Astrocyte of the spinal cord (primary cell): ENCODE data around the gene PTBP3.
"Not testable (repeated sequence)": the region's sequence is repeated elsewhere in the genome, so short reads cannot be mapped to it uniquely, and the experiment has no call there.

Experiments used
- DNase-seq: peaks from one replicate; pipeline ENCODE4 v3.0.0; 2011; ENCODE audit warnings: low read depth, low spot score
- H3K4me3 ChIP-seq: 2 replicates; pipeline ENCODE4 v1.5.1; 2011; ENCODE audit warnings: low read depth, mild to moderate bottlenecking, low read length, moderate library complexity
- CTCF ChIP-seq: IDR thresholded peaks from 2 replicates; pipeline ENCODE4 v1.5.1; 2012; ENCODE audit warnings: low read depth, mild to moderate bottlenecking, low read length, inconsistent platforms
- in situ Hi-C: cut with HindIII; loops from 2 replicates; pipeline ENCODE4 v1.10.0; 2017; ENCODE audit warnings: low sequenced_read_pairs

The PTBP3 gene

DNA sequence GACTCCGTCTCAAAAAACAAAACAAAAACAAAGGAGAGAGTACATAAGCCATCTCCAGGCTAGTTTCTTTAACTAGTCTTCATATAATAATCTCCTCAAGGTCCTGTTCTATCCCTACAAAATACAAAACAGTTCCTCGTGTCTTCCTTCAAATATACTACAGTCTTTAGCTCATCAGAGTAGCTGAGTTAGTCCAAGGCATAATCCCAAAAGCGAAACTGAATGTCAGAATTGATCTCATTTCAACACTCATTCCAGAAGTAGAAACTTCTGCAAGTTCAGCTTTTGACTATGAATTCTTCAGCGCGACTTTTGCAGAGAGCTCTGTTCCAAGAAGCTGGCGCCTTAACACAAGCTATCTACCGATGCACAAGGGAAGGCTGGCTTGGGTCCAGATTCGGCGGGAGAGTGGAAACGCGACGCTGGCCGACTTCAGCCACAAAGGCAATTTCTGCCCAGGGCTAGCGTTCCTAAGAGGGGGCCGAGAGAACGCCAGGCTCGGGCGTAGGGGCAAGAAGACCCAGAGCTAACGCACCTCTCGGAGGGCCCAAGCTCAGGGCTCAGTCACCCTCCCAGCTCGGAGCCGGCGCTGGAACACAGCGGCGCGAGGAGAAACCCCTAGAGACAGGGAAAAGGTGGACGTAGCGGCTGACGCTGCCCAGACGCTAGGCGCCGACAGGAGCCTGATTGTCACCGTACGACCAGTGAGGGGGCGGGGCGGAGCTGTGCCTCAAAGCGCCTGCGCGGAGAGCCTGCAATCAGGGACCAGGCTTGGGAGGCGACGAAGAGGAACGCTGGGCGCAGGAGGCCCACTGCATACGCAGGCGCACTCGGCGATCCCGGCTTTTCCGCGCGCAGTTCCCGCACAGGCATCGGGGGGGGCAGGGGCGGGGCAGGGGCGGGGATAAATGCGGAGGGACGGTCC, 46.0 kb upstream of the PTBP3 start:
- TF ChIP-seq CTCF = no peak
- DNase-seq = peak; percentile 99
- in situ Hi-C loops = no loop called here
- peak overlapping the region; percentile 57 for H3K4me3 ChIP-seq

GRCh38 chr9:112378328-112379176, 45.1 kb upstream of the PTBP3 start:
- TF ChIP-seq CTCF = no peak
- H3K4me3 ChIP-seq = peak overlapping the region; percentile 57
- in situ Hi-C loops = no loop called here
- DNase-seq = no peak

DNA sequence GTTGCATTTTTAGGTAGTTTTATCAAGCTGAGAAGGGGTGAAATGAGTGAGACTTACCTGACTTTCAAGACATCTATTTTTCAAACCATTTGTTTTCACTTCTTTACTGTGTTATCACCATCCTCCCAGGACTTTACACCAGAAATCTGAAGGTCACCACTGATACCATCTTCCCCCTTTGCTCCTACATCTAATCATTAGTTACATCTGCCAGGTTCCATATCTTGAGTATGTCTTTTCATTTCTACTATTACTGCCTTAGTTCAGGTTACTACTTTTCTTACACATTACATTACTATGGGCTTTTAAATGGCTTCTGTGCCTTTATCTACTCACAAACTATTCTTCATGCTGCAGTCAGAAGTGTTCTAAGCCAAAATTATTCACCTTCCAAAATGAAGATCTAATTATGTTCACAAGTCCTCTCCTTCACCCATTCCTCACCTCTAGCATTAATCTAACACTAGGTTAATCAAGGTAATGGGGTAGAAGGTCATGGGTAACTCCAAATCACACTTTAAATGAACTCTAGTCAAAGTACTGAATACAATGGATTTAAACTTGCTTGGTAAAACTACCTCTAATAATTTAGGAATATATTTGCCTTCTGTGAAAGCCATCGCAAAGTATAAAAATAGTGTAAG, 44.4 kb upstream of the PTBP3 start:
- in situ Hi-C loops = no loop called here
- no peak for DNase-seq
- TF ChIP-seq CTCF = no peak
- H3K4me3 ChIP-seq = no peak overlapping the region

- TF ChIP-seq CTCF = no peak
- H3K4me3 ChIP-seq = no peak overlapping the region
- in situ Hi-C loops = no loop called here
- no peak for DNase-seq
Observed at GRCh38 chr9:112377087-112377486, 43.7 kb upstream of the PTBP3 start.

- in situ Hi-C loops = no loop called here
- no peak for TF ChIP-seq CTCF
- DNase-seq = no peak
- no peak overlapping the region for H3K4me3 ChIP-seq
Observed at GRCh38 chr9:112375361-112375760, 41.9 kb upstream of the PTBP3 start.

DNA sequence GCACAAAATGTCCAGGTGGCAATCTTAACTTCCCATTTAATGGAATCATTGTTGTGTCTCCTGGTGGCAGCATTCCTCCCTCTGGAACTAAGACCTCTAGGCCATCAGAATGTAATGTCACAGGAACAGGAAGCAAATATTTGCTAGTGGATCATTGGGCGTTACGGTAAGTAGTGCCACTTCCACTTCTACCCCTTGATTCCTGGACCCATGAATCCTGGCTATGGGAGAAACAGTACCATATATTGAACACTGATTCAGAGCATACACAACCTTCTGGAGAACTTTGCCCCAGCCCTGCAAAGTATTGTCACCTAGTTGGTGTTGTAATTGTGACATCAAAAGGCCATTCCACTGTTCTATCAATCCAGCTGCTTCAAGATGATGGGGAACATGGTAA, 40.8 kb upstream of the PTBP3 start:
- H3K4me3 ChIP-seq, DNase-seq, in situ Hi-C loops: not testable (repeated sequence)

- H3K4me3 ChIP-seq, DNase-seq, in situ Hi-C loops: not testable (repeated sequence)
Observed at GRCh38 chr9:112373666-112374065, 40.2 kb upstream of the PTBP3 start.
